PC-9 (cell line): Measurements from ENCODE around the gene NTNG1. TPM values are rescaled to one million over a fixed set of nuclear protein-coding genes. Genes with fewer than 3 reads are reported as not detected.

Experiments
- BruUV-seq: library from RNA; stranded (reverse); fragments of 400-500 nt; replicated peaks from 2 replicates; lab custom pipeline; 2021; lab: Mats Ljungman, UMichigan
- CTCF ChIA-PET: fragments of 300-600 bp; sonication (Branson Sonifier 250); formaldehyde crosslinking; loops from one replicate; lab custom pipeline; 2022; ENCODE audit warnings: antibody characterized with exemption; lab: Charles Lee
- POLR2A ChIA-PET: fragments of 300-600 bp; sonication (Branson Sonifier 250); formaldehyde crosslinking; loops from one replicate; lab custom pipeline; 2022; ENCODE audit warnings: antibody characterized with exemption; ENCODE audit not compliant: unreplicated experiment; lab: Charles Lee
- DNase-seq, 2 experiments: peaks; one replicate each; pipeline versions ENCODE4 v3.0.0 to v3.0.0-alpha.2; 2015 to 2022; ENCODE audit warnings: mixed read lengths in 1 of 2
- H2AFZ ChIP-seq: fragments of 200-600 bp; sonication (generic); 2 replicates; pipeline ENCODE4 v1.8.1; 2017; ENCODE audit warnings: antibody characterized with exemption
- H3F3A ChIP-seq: fragments of 200-600 bp; sonication (generic); 2 replicates; pipeline ENCODE4 v1.8.1; 2017; ENCODE audit warnings: antibody characterized with exemption, mild to moderate bottlenecking, low read depth; ENCODE audit not compliant: insufficient read depth
- H3K27ac ChIP-seq: fragments of 200-600 bp; sonication (generic); 2 replicates; pipeline ENCODE4 v1.6.1; 2016; ENCODE audit warnings: mixed run types
- H3K27me3 ChIP-seq: fragments of 200-600 bp; sonication (generic); 2 replicates; pipeline ENCODE4 v1.6.1; 2016; ENCODE audit warnings: low read depth, mixed run types; ENCODE audit not compliant: insufficient read depth
- H3K36me3 ChIP-seq: fragments of 200-600 bp; sonication (generic); 2 replicates; pipeline ENCODE4 v1.6.1; 2016; ENCODE audit warnings: low read depth, mixed run types
- H3K4me1 ChIP-seq: fragments of 200-600 bp; sonication (generic); replicated peaks from 2 replicates; pipeline ENCODE4 v1.6.1; 2016; ENCODE audit warnings: mixed run types; ENCODE audit not compliant: insufficient read depth
- H3K4me2 ChIP-seq: fragments of 200-600 bp; sonication (generic); 2 replicates; pipeline ENCODE4 v1.6.1; 2017; ENCODE audit warnings: mixed run types
- H3K4me3 ChIP-seq: fragments of 200-600 bp; sonication (generic); 2 replicates; pipeline ENCODE4 v1.6.1; 2016; ENCODE audit warnings: mixed run types
- H3K79me2 ChIP-seq: fragments of 200-600 bp; sonication (generic); 2 replicates; pipeline ENCODE4 v1.6.1; 2017; ENCODE audit warnings: low read depth, mixed run types
- H3K9me2 ChIP-seq: fragments of 200-600 bp; sonication (generic); 2 replicates; pipeline ENCODE4 v1.8.1; 2017; ENCODE audit warnings: mild to moderate bottlenecking; ENCODE audit not compliant: insufficient read depth
- H3K9me3 ChIP-seq: fragments of 200-600 bp; sonication (generic); 2 replicates; pipeline ENCODE4 v1.8.1; 2016; ENCODE audit warnings: low read depth; ENCODE audit not compliant: insufficient read depth
- H4K20me1 ChIP-seq: fragments of 200-600 bp; sonication (generic); 2 replicates; pipeline ENCODE4 v1.8.1; 2017; ENCODE audit not compliant: insufficient read depth
- CTCF ChIP-seq: fragments of 200-600 bp; sonication (generic); conservative IDR thresholded peaks from 2 replicates; pipeline ENCODE4 v1.6.1; 2017; ENCODE audit warnings: mixed run types, antibody characterized with exemption, mild to moderate bottlenecking, moderate library complexity
- EZH2 ChIP-seq: fragments of 200-600 bp; sonication (generic); IDR thresholded peaks from 2 replicates; pipeline ENCODE4 v1.8.0; 2017; ENCODE audit warnings: antibody characterized with exemption, low read depth
- intact Hi-C: fragments of 100-400 bp; cut with micrococcal nuclease; formaldehyde crosslinking; loops from one replicate; pipeline ENCODE4 v1.10.0; 2022; ENCODE audit not compliant: unreplicated experiment
- total RNA-seq: library from RNA; stranded (reverse); gene quantifications from 2 replicates; pipeline ENCODE4 v1.2.3, GENCODE V29; 2021

The NTNG1 gene
- total RNA-seq, 1 experiment from 2014 or later = not detected

- ChIA-PET CTCF (no interaction called here), POLR2A (no interaction called here)
- Histone ChIP-seq H3K79me2 (no peaks in the 10 kb centered on the region), H3K4me1 (no peaks in the 10 kb centered on the region), H3K27ac (no peak overlapping the region), H3K9me3 (no peaks in the 10 kb centered on the region), H3K27me3 (no peaks in the 10 kb centered on the region), H2AFZ (no peak overlapping the region), H3F3A (no peaks in the 10 kb centered on the region), H3K4me3 (no peak overlapping the region), H3K9me2 (no peaks in the 10 kb centered on the region), H4K20me1 (no peaks in the 10 kb centered on the region), H3K36me3 (no peaks in the 10 kb centered on the region), H3K4me2 (no peak overlapping the region)
- TF ChIP-seq EZH2 (no peak), CTCF (no peak)
- DNase-seq = no peak
- intact Hi-C loops = no loop called here
- no TSS peak for BruUV-seq
Observed at GRCh38 chr1:107413951-107414350, 273.1 kb downstream of the NTNG1 start.

GRCh38 chr1:107414550-107414949, 273.7 kb downstream of the NTNG1 start:
- Histone ChIP-seq H3K4me3 (no peak overlapping the region), H3K9me3 (no peaks in the 10 kb centered on the region), H3K27me3 (no peaks in the 10 kb centered on the region), H3K27ac (no peak overlapping the region), H3K79me2 (no peaks in the 10 kb centered on the region), H3K9me2 (no peaks in the 10 kb centered on the region), H3K36me3 (no peaks in the 10 kb centered on the region), H2AFZ (no peak overlapping the region), H3K4me1 (no peaks in the 10 kb centered on the region), H3F3A (no peaks in the 10 kb centered on the region), H3K4me2 (no peak overlapping the region), H4K20me1 (no peaks in the 10 kb centered on the region)
- DNase-seq = no peak
- TF ChIP-seq EZH2 (no peak), CTCF (no peak)
- intact Hi-C loops = no loop called here
- ChIA-PET CTCF (no interaction called here), POLR2A (no interaction called here)
- BruUV-seq = no TSS peak

- Histone ChIP-seq H3K27me3 (no peaks in the 10 kb centered on the region), H3K4me3 (no peak overlapping the region), H3K4me1 (no peaks in the 10 kb centered on the region), H4K20me1 (no peaks in the 10 kb centered on the region), H3K9me2 (no peaks in the 10 kb centered on the region), H2AFZ (no peak overlapping the region), H3K36me3 (no peaks in the 10 kb centered on the region), H3K9me3 (no peaks in the 10 kb centered on the region), H3K27ac (no peak overlapping the region), H3F3A (no peaks in the 10 kb centered on the region), H3K4me2 (no peak overlapping the region), H3K79me2 (no peaks in the 10 kb centered on the region)
- CTCF ChIA-PET = no interaction called here
- TF ChIP-seq EZH2 (no peak), CTCF (no peak)
- BruUV-seq = no TSS peak
- POLR2A ChIA-PET = no interaction called here
- intact Hi-C loops = no loop called here
- DNase-seq = no peak
Observed at GRCh38 chr1:107415241-107415640, 274.4 kb downstream of the NTNG1 start.
